Measurements from ENCODE around the gene EXOSC5.

- TF ChIP-seq POLR2AphosphoS5 (IDR thresholded peaks at IDR 0.05; ENCODE audit: low read depth, low read length) (no peak), CTCF (IDR thresholded peaks at IDR 0.05) (no peak), SIN3A (IDR thresholded peaks at IDR 0.05; ENCODE audit: borderline replicate concordance, insufficient read depth, low read depth, low read length) (no peak)
- TF ChIP-seq, protein P1, sequence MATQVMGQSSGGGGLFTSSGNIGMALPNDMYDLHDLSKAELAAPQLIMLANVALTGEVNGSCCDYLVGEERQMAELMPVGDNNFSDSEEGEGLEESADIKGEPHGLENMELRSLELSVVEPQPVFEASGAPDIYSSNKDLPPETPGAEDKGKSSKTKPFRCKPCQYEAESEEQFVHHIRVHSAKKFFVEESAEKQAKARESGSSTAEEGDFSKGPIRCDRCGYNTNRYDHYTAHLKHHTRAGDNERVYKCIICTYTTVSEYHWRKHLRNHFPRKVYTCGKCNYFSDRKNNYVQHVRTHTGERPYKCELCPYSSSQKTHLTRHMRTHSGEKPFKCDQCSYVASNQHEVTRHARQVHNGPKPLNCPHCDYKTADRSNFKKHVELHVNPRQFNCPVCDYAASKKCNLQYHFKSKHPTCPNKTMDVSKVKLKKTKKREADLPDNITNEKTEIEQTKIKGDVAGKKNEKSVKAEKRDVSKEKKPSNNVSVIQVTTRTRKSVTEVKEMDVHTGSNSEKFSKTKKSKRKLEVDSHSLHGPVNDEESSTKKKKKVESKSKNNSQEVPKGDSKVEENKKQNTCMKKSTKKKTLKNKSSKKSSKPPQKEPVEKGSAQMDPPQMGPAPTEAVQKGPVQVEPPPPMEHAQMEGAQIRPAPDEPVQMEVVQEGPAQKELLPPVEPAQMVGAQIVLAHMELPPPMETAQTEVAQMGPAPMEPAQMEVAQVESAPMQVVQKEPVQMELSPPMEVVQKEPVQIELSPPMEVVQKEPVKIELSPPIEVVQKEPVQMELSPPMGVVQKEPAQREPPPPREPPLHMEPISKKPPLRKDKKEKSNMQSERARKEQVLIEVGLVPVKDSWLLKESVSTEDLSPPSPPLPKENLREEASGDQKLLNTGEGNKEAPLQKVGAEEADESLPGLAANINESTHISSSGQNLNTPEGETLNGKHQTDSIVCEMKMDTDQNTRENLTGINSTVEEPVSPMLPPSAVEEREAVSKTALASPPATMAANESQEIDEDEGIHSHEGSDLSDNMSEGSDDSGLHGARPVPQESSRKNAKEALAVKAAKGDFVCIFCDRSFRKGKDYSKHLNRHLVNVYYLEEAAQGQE (IDR thresholded peaks at IDR 0.05; ENCODE audit: insufficient read depth in 1 of 2, low read depth in 2 of 2, low read length in 1 of 2) = no peak
Measured at GRCh38 chr19:41371541-41371940, 25.6 kb downstream of the EXOSC5 start.

All from Panc1 (cell line).